SIG-M5 treated with dmso at 0.1 percent for 504 hours (cell line): Measurements from ENCODE around the gene CTSO.

Experiments used
- DNase-seq: peaks from one replicate; lab custom pipeline; 2025; ENCODE audit not compliant: unreplicated experiment; lab: John Stamatoyannopoulos, UW

The CTSO gene, protein sequence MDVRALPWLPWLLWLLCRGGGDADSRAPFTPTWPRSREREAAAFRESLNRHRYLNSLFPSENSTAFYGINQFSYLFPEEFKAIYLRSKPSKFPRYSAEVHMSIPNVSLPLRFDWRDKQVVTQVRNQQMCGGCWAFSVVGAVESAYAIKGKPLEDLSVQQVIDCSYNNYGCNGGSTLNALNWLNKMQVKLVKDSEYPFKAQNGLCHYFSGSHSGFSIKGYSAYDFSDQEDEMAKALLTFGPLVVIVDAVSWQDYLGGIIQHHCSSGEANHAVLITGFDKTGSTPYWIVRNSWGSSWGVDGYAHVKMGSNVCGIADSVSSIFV

DNA sequence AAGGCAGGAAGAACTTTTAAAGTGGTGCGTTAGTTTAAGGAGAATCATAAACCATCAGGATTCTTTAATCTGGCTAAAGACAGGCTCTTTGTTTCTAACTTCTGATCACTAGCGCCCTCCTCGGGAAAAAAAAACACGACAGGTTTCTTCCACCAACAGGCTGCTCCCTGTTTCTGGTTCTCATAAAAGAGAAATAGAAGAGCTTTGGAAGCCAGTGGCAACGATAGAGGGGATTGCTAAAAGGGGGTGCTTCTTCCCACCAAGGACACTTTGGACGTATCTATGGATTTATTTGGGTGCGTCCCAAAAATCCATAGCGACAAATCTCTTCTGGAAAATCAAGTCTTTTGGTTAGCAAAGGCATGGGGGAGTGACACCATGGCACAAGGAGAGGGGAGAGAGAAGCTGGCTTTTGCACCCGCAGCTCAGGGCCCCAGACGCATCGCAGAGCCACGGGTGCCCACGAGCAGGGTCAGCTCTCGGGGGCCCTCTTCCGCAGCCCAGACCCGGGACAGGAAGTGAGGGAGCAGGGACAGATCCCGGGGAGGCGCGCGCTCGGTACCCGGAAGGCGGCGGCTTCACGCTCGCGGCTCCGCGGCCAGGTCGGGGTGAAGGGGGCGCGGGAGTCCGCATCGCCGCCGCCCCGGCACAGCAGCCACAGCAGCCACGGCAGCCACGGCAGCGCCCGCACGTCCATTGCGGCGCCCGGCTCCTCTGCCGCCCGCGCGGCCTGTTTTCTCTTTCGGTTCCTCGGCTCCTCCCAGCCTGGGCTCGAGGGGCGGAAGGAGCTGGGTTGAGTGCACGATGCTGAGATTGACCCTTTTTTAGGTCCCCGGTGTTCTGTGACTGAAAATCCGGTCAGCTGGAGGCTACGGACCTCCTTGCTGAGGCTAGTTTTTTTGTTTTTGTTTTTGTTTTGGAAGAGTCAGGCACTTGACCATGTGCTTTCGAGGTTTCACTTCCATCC, at the start of gene CTSO:
Gene CTSO, minus strand, starts transcription at position 716 of the 967 bp plus-strand sequence. Its CDS starts 19 bp downstream, at position 697.
- peak; percentile 76 for DNase-seq

DNA sequence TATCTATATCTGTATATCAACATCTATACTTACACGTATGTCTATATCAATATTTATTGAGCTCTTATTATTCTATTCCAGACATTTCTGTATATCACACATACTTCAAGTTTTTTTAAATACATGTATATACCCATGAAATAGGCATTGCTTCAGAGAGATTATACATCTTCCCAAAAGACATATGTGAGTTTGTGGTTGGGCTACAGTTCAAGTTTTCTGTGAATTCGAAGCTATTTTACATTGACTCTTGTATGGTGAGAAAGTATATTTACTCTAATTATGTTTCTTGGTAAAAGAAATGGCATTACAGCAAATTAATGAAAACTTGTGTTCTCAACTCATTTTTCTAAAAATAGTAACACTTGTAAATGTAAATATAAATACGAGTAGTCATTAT, 46.8 kb upstream of the CTSO start:
- DNase-seq = no peak

DNA sequence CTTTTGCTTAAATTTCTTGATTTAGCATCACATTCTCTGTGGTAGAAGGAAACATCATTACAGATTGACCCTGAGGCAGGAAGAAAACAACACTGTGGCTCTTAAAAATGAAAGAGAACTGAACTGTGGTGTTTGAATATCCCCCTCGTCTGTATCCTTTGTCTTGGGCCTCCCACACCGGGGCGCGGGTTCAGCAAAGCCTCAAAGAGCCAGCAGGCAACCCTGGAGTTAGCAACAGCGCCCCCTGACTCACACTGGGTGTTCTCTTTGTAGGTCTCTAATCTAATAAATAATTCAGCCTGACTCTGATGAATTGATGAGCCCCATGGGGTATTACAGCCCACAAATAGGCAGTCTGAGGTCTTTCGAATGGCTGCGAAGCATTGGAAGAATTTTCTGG, 46.1 kb upstream of the CTSO start:
- no peak for DNase-seq

DNA sequence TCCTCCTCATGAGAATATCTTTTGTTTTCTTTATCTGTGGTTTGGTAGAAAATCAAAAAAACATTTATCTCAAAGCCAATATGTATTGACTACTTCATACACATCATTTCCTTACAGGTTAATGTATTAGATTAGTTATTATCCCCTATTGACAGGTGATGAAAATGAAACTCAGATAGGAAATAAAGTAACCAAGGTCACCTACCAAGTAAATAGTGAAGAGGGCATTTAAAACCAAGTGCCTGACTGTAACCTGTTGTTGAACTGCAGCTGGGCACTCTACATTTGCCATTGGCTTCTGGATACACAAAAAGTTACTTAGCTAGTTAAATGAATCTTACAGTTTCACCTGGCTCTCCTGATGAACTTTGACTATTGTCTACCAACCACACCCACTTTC, 41.4 kb upstream of the CTSO start:
- DNase-seq = no peak

DNA sequence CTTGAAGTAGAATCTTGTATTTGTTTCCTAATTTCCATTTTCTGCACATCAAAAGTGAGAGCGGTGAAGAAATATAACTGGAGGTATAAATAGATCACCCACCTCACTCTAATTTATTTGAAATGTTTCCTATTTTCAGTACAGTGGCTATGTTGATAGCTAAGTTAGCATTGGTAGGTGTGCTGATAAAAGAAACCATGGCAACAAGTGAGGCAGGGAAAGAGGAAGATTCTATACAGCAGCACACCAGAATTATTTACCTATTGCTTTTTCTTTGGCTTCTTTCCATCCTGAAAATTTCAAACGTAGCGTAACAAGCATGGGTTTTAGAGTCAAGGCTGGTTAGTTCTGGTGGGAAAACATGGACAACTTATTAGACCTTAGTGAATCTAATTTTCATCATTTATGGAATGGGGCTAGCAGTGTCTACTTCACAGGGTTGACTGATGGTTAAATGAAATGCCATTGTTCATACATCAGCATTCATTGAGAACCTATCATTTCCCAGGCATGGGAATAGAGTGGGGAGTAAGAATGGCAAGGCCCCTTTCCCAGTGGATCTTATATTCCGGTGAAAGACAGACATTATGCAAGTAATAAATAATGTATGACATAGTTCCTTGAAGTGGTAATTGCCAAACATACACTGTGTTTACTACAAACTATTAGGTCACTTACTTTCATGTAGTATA, 30.6 kb upstream of the CTSO start:
- DNase-seq = no peak

DNA sequence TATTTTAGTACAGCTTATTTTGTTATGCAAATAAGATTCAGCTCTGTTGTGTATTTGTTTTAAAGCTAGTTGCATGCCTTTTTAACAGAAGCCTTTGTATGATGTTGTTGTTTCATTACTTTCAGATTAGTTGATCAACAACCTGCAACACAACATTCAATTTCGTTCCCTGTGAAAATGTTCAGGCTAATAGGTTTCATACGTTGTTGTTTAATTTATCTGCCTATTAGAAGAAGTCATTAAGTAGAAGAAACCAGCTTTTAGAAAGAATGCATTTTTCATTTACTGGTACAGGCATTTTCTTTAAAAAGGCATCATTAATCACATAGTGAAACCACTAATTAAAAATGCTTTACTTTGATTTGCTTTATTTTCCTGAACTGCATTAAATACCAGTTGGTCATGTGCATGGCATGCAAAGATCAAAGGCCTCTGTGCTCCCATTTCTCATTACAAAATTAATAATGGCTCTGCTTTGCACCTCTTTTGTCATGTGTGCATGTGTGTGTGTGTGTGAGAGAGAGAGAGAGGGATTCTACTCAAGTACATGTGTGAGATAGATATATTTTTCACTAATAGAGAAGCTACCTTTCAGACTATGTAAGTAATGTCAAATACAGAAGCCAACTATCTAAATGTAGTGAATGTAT, 29.2 kb upstream of the CTSO start:
- no peak for DNase-seq

DNA sequence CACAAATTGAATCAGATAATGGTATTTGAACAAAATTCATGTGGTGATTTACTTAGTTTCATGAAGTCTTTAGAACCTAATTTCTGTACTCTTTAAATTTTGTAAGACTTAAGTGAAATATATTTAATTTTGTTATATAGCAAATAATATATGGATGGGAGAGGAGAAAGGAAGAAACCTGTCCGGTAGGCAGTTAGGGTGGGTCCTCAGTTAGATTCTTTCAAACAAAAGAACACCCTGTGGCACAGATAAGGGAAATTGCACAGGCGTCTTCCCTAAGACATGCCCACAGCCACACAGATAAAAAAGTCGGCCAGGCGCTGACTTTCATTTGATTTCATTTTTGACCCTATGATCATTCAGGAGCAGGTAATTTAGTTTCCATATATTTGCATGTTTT, 25.1 kb upstream of the CTSO start:
- DNase-seq = no peak

DNA sequence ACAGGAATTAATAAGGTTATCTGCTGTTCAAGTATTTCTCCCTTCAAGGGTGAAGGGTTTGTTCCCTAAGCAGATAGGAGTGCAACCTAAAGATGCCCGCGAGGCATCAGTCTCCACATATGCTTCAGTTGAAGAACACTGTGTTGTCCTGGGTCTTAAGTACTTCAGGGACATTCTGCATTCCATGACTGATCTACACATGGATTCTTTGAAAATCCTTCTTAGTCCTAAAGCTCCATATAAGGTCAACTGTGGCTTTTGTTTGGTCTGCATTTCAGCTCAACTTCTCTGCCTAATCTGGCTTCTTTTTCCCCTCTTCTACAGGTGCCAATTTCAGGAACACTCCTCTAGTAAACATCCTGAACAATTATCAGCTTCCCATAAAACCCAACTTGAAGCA, 21.8 kb upstream of the CTSO start:
- no peak for DNase-seq

DNA sequence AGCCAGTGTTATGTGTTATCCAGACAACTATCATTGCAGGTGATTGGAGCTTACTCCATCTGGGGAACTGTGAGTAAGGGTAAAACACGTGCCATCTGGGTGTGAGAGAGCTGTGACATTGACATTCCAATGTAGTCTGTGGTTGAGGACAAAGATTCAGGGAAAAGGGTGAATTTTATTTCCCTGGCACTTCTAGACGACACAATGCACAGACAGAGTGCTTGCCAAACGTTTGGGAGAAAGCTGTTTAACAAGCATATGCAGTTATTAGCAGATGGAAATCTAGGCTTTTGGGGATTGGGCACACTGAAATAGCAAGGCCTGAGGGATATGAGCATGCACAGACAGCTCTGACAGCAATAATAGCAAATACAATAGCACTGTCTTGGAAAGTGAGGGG, 21.3 kb upstream of the CTSO start:
- DNase-seq = no peak

DNA sequence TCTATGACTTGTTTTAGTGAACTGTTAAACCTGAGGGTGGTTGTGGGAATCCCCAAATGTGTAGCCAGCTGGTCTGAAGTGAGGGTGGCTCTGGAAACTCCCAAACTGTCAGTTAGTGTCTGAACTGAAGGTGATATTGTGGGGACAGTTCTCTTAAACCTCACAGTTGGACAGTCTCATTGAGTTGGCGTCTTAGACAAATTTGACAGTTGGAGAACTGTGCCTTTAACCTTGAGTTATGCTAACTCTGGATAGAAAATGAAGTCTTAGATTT, 20.7 kb upstream of the CTSO start:
- no peak for DNase-seq

DNA sequence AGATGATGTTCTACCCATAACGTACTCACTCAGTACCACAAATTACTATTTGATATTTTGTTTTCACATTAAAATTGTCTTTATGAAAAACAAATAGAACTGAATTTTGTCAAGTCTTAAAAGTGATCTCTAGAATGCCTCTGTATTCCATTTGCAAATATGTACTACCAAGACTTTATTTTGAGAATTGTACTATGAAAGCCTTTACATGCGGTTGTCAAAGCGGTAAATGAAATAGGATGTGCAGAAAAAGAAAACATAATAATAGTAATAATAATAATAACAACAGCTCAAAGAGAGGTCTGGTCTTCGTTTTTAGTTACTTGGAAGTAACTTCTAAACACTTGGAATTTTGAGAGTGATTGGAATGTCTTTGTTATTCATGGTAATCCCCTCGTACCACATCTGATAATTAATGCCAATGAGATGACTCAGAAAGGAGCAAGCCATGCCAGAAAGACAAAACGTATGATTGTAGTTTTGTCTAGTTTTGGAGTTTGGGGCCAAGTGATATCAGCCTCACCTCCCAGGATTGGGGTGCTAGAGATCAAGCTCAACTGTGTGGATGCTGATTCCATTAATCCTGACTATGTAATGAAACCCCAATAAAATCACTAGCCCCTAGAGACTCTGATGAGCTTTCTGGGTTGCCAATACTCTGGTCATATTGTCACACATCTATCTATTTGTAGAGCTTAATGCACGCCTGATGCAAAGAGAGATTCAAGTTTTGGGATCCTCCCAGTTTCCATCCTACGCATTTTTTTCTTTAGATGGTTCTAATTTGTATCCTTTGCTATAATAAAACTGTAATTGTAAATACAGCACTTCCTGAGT, 20.2 kb upstream of the CTSO start:
- DNase-seq = no peak

DNA sequence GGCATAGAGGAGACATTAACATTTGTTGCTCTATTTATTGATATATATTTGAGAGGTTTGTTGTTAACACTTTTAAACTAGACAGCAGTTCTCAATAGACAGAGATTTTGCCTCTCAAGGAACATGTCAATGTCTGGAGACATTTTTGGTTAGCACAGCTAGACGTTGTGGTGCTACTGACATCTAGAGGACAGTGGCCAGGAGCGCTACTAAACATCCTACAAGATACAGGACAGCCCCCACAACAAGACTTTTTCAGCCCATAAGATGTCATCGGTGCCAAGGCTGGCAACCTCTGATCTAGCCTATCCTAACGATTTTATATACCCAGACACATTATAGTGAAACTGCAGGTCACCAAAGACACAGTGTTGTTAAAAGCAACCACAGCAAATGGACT, 18.4 kb upstream of the CTSO start:
- DNase-seq = peak; percentile 1

DNA sequence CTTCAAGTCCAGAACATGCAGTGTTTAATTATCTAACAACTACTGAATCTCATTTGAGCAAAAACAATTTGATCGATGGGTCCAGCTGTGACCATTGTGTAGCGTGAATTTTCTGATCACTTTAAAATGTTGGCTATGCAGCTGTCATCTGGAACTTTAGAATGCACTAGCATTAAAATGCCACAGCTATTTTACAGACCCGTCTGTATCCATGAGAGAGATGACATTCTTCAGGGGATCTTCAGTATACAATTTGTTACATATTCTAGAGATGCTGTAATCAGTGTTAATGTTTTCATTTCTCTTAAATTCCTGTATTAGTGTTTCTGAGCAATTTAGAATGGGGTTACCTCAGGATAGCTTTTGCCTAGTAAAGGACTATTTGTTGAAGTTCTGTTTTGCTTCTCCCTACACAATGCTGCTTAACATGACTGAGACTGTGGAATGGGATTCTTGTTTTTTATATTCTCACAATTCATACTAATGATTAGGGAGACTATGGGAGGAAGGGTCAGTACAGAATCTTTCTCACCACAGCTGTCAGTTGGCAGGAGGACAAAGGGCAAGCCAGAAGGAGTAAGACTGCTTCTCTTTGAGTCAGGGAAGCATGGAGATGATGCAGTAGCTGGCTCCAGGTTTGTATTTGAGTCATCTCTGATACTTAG, 13.2 kb upstream of the CTSO start:
- no peak for DNase-seq

DNA sequence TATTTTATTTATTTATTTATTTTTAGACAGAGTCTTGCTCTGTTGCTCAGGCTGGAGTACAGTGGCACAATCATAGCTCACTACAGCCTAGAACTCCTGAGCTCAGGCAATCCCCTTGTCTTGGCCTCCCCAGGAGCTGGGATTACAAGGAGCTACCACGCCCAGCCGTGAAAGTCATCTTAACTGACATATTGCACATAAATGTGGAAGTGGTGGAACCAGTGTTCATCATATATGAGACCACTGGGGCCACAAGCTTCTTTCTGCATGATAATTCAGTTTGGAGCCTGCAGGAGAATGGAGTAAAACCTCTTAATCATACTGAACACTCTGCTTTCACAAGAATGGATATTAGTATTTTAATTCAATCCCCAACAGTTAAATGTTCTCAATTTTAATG, 12.5 kb upstream of the CTSO start:
- DNase-seq = no peak

DNA sequence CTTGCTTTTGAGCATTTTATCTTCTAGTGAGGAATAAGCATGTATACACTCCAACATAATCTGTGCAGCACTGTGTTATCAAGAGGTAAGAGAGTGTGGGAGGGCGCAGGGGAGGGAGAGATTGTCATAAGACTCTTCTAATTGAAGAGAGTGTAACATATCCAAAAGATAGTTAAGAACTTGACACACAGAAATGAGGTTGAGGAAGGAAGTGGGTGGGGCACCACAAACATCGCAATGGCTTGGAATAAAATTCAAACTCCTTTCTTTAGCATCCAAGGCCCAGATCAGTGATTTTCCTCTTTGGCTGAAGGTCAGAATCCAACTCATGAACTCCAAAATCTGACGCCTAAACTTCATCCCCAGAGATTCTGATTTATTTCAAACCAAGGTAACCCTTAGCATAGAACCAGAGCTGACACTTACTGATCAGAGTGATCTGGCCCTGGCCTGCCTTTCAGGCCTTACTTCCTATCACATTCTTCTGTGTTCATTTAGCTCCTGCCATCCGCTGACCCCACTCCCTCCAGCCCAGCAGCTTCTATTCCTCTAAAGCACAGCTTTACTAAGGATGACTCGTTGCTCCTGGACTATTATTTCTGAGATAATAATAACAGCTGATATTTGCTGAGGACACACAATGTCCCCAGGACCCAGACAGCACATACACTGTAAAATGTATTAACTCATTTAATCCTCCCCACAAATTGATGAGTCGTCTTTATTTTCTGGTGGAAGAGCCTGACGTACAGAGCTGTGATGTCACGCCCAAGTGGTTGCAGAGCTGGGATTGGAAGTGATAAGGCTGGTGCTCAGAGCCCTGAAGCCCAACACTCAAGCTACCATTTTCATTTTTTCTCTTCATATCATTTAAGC, 10.6 kb upstream of the CTSO start:
- no peak for DNase-seq

DNA sequence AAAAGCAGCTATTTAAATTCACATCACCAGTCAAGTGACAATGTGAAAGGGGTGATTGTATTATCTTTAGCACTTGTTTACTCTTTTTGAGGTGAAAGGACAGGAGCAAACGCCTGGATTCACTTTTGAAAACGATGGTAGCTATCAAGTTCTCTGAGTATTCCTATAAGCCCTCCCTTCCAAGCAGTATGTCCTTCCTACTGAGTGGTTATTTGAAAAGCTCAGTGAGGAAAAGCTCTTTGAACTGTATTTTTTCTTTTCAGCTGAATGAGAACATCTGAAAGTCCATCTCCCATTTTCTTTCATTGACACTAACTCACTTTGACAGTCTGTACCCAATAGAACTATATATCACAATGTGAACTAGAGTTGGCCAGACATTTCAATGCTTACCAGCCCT, 9.1 kb upstream of the CTSO start:
- no peak for DNase-seq

DNA sequence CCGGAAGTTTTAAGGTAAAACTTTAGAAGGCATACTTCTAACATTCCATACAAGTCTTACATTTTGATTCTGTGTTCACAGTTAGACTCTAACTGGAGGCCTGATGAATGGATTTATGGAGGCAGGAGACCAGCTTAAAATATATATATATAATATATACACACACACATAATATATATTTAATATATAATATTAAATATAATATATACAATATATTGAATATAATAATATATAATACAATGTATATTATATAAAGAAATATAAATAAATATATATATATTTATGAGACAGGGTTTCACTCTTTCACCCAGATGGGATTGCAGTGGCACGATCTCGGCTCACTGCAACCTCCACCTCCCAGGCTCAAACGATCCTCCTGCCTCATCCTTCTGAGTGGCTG, 7.9 kb upstream of the CTSO start:
- DNase-seq = no peak

DNA sequence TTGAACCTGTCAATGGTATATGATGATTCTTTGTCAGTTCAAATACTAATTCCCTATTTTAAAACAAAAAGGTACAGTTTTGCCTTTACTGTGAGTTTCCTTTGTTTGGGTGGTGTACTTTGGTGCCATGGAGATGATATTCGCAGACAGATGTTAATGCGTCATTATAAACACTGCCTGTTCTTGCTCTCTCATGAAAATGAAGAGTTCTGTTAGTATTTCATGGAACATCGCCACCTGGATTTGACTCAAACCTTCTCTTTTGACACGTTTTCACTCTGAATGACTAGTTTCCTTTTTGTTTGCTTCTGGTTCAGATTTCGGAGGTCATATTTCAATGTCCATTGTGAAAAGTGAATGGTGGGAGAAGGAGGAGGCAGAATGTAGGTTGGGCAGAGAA, 6.9 kb upstream of the CTSO start:
- DNase-seq = no peak

DNA sequence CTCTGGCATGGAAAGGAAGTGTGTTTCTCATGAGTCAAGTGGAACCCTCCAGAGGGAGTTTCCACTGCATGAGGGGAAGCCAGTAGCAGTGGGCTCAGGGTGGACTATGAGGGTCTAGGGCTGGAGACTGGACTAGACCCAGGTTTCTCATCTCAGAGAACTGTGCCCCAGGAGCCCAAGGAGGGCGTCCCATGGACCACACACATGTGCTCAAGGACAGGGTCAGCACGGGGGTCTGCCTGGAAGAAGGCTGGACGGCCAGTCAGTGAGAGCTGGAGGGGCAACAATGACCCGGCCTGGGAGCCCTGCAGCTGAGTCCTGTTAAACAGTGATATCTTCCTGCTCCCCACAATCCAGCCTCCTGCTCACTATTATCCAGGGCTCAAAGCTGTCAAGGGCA, 5.8 kb upstream of the CTSO start:
- DNase-seq = no peak
